ENCODE measurements around the gene LRRC45.

- TF ChIP-seq, protein P1, sequence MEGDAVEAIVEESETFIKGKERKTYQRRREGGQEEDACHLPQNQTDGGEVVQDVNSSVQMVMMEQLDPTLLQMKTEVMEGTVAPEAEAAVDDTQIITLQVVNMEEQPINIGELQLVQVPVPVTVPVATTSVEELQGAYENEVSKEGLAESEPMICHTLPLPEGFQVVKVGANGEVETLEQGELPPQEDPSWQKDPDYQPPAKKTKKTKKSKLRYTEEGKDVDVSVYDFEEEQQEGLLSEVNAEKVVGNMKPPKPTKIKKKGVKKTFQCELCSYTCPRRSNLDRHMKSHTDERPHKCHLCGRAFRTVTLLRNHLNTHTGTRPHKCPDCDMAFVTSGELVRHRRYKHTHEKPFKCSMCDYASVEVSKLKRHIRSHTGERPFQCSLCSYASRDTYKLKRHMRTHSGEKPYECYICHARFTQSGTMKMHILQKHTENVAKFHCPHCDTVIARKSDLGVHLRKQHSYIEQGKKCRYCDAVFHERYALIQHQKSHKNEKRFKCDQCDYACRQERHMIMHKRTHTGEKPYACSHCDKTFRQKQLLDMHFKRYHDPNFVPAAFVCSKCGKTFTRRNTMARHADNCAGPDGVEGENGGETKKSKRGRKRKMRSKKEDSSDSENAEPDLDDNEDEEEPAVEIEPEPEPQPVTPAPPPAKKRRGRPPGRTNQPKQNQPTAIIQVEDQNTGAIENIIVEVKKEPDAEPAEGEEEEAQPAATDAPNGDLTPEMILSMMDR (IDR thresholded peaks at IDR 0.05; ENCODE audit: low read depth, low read length, poor library complexity, severe bottlenecking): no peak
- TF ChIP-seq EZH2phosphoT487 (IDR thresholded peaks at IDR 0.05; ENCODE audit: borderline replicate concordance, low read length): no peak
Observed at GRCh38 chr17:82012261-82012639, 10.9 kb upstream of the LRRC45 start.
